Ectodermal cell (in vitro differentiated cells): Measurements from ENCODE around the gene SMIM28. TPM values are rescaled to one million over a fixed set of nuclear protein-coding genes. Genes with fewer than 3 reads are reported as not detected.

Experiments used
- H3K27ac ChIP-seq: 2 replicates; pipeline ENCODE4 v1.7.0; 2013; ENCODE audit warnings: mild to moderate bottlenecking, low read depth, low read length; ENCODE audit not compliant: insufficient read depth, poor library complexity, severe bottlenecking
- H3K27me3 ChIP-seq: 2 replicates; pipeline ENCODE4 v1.7.0; 2013; ENCODE audit warnings: mild to moderate bottlenecking, low read length; ENCODE audit not compliant: insufficient read depth, control insufficient read depth, poor library complexity, severe bottlenecking
- H3K36me3 ChIP-seq: one replicate; pipeline ENCODE4 v1.7.0; 2013; ENCODE audit warnings: low read length; ENCODE audit not compliant: control insufficient read depth, insufficient read depth
- H3K4me1 ChIP-seq: one replicate; pipeline ENCODE4 v1.7.0; 2013; ENCODE audit warnings: low read length; ENCODE audit not compliant: control insufficient read depth, insufficient read depth
- H3K4me3 ChIP-seq: 2 replicates; pipeline ENCODE4 v1.7.0; 2013; ENCODE audit warnings: low read depth, low read length, control low read depth; ENCODE audit not compliant: insufficient read depth
- H3K9me3 ChIP-seq: 2 replicates; pipeline ENCODE4 v1.7.0; 2013; ENCODE audit warnings: mild to moderate bottlenecking, low read length, moderate library complexity; ENCODE audit not compliant: control insufficient read depth
- WGBS, 2 experiments: methylation state at CpG; one replicate each; pipeline ENCODE4 v1.1.7; 2013; ENCODE audit warnings: missing lambda C conversion rate in 2 of 2; 5-methylcytosine and 5-hydroxymethylcytosine counted together
- polyA plus RNA-seq, 4 experiments: library from polyadenylated mRNA; stranded (reverse); fragments of 50-300 nt; gene quantifications; one replicate each; pipeline ENCODE4 v1.2.3, GENCODE V29; 2013

The SMIM28 gene
- polyA plus RNA-seq (2013, experiment 1 of 4): not detected
- not detected for polyA plus RNA-seq (2013, experiment 2 of 4)
- polyA plus RNA-seq (2013, experiment 3 of 4): not detected
- not detected for polyA plus RNA-seq (2013, experiment 4 of 4)

GRCh38 chr6:138377844-138378243 lies at the start of gene SMIM28:
SMIM28 (plus strand) TSS chr6:138377905; CDS start chr6:138378073, 168 bp downstream.
- Histone ChIP-seq H3K27ac (no peak within 1 kb of the TSS), H3K4me1 (no peaks in the 10 kb centered on the region), H3K27me3 (no peaks in the 10 kb centered on the region), H3K9me3 (no peaks in the 10 kb centered on the region), H3K4me3 (no peak within 1 kb of the TSS), H3K36me3 (no peaks in the 10 kb centered on the region)
- 89 to 96% methylated on average over 6 of the region's 6 CpGs for WGBS, 2 experiments

GRCh38 chr6:138328210-138328609 lies 49.5 kb upstream of the SMIM28 start:
- H3K9me3 ChIP-seq: no peaks in the 10 kb centered on the region

GRCh38 chr6:138330763-138331162 lies 46.9 kb upstream of the SMIM28 start:
- Histone ChIP-seq H3K4me3 (no peak overlapping the region), H3K4me1 (no peaks in the 10 kb centered on the region), H3K27me3 (no peaks in the 10 kb centered on the region), H3K9me3 (no peaks in the 10 kb centered on the region), H3K36me3 (no peaks in the 10 kb centered on the region), H3K27ac (no peak overlapping the region)
- 80 to 95% methylated on average over 1 of the region's 1 CpG for WGBS, 2 experiments

More at GRCh38 chr6:138328210-138328609, 49.5 kb upstream of the SMIM28 start:
- H3K4me1 ChIP-seq: no peaks in the 10 kb centered on the region
- H3K36me3 ChIP-seq: no peaks in the 10 kb centered on the region
- 85 to 92% methylated on average over 3 of the region's 3 CpGs for WGBS, 2 experiments
- no peak overlapping the region for H3K27ac ChIP-seq
- no peak overlapping the region for H3K4me3 ChIP-seq
- no peaks in the 10 kb centered on the region for H3K27me3 ChIP-seq

GRCh38 chr6:138331444-138331843 lies 46.3 kb upstream of the SMIM28 start:
- H3K4me1 ChIP-seq: no peaks in the 10 kb centered on the region
- H3K4me3 ChIP-seq: no peak overlapping the region
- WGBS, 2 experiments: 38 to 40% methylated on average over 1 of the region's 1 CpG
- H3K36me3 ChIP-seq: no peaks in the 10 kb centered on the region
- no peaks in the 10 kb centered on the region for H3K9me3 ChIP-seq
- no peaks in the 10 kb centered on the region for H3K27me3 ChIP-seq
- no peak overlapping the region for H3K27ac ChIP-seq

- Histone ChIP-seq H3K9me3 (no peaks in the 10 kb centered on the region), H3K36me3 (no peaks in the 10 kb centered on the region), H3K27me3 (no peaks in the 10 kb centered on the region), H3K4me3 (no peak overlapping the region), H3K4me1 (no peaks in the 10 kb centered on the region), H3K27ac (no peak overlapping the region)
- WGBS, 2 experiments: 69 to 71% methylated on average over 2 of the region's 2 CpGs
These were observed 45.7 kb upstream of the SMIM28 start for GRCh38 chr6:138331984-138332383.

GRCh38 chr6:138334000-138334399 lies 43.7 kb upstream of the SMIM28 start:
- no peaks in the 10 kb centered on the region for H3K27me3 ChIP-seq
- 95 to 97% methylated on average over 14 of the region's 14 CpGs for WGBS, 2 experiments

GRCh38 chr6:138334963-138335362 lies 42.7 kb upstream of the SMIM28 start:
- 94 to 95% methylated on average over 14 of the region's 14 CpGs for WGBS, 2 experiments
- Histone ChIP-seq H3K4me3 (no peak overlapping the region), H3K27ac (no peak overlapping the region), H3K36me3 (no peaks in the 10 kb centered on the region), H3K4me1 (no peaks in the 10 kb centered on the region), H3K9me3 (no peaks in the 10 kb centered on the region), H3K27me3 (no peaks in the 10 kb centered on the region)

More at GRCh38 chr6:138334000-138334399, 43.7 kb upstream of the SMIM28 start:
- H3K4me3 ChIP-seq: no peak overlapping the region
- H3K27ac ChIP-seq: no peak overlapping the region
- no peaks in the 10 kb centered on the region for H3K36me3 ChIP-seq
- no peaks in the 10 kb centered on the region for H3K9me3 ChIP-seq
- no peaks in the 10 kb centered on the region for H3K4me1 ChIP-seq

GRCh38 chr6:138336221-138336620 lies 41.5 kb upstream of the SMIM28 start:
- H3K4me3 ChIP-seq: no peak overlapping the region
- H3K4me1 ChIP-seq: no peaks in the 10 kb centered on the region
- no peak overlapping the region for H3K27ac ChIP-seq
- no peaks in the 10 kb centered on the region for H3K36me3 ChIP-seq
- no peaks in the 10 kb centered on the region for H3K9me3 ChIP-seq
- WGBS, 2 experiments: 92 to 96% methylated on average over 8 of the region's 8 CpGs
- H3K27me3 ChIP-seq: no peaks in the 10 kb centered on the region

GRCh38 chr6:138337076-138337475 lies 40.6 kb upstream of the SMIM28 start:
- Histone ChIP-seq H3K27me3 (no peaks in the 10 kb centered on the region), H3K27ac (no peak overlapping the region), H3K36me3 (no peaks in the 10 kb centered on the region), H3K4me3 (no peak overlapping the region), H3K4me1 (no peaks in the 10 kb centered on the region), H3K9me3 (no peaks in the 10 kb centered on the region)
- 91 to 94% methylated on average over 2 of the region's 4 CpGs for WGBS, 2 experiments

- Histone ChIP-seq H3K27ac (no peak overlapping the region), H3K4me1 (no peaks in the 10 kb centered on the region), H3K27me3 (no peaks in the 10 kb centered on the region), H3K9me3 (no peaks in the 10 kb centered on the region), H3K4me3 (no peak overlapping the region), H3K36me3 (no peaks in the 10 kb centered on the region)
- WGBS, 2 experiments: 59 to 70% methylated on average over 1 of the region's 1 CpG
These were observed 38.7 kb upstream of the SMIM28 start for GRCh38 chr6:138339024-138339423.

GRCh38 chr6:138341176-138341575 lies 36.5 kb upstream of the SMIM28 start:
- Histone ChIP-seq H3K9me3 (no peaks in the 10 kb centered on the region), H3K4me1 (no peaks in the 10 kb centered on the region), H3K4me3 (no peak overlapping the region), H3K27me3 (no peaks in the 10 kb centered on the region), H3K27ac (no peak overlapping the region), H3K36me3 (no peaks in the 10 kb centered on the region)
- WGBS, 2 experiments: 93 to 100% methylated on average over 1 of the region's 1 CpG
